ENCODE measurements around the gene NXPE3.
"Not testable (repeated sequence)": the region's sequence is repeated elsewhere in the genome, so short reads cannot be mapped to it uniquely, and the experiment has no call there.

NXPE3 gene

GRCh38 chr3:101753386-101754113 lies 25.5 kb upstream of the NXPE3 start:
- H3K4me3 ChIP-seq (ENCODE audit: low read length, poor library complexity, severe bottlenecking); H3K79me2 ChIP-seq (ENCODE audit: insufficient read depth, low read length); H3K27me3 ChIP-seq (ENCODE audit: insufficient read depth, low read length, poor library complexity, severe bottlenecking); H3F3A ChIP-seq (ENCODE audit: low read depth); H3K9me3 ChIP-seq (ENCODE audit: insufficient read depth, low read depth, low read length); H3K4me1 ChIP-seq (ENCODE audit: insufficient read depth, low read length, poor library complexity, severe bottlenecking); H2AFZ ChIP-seq (ENCODE audit: low read length); H3K4me2 ChIP-seq (ENCODE audit: low read depth, low read length, poor library complexity, severe bottlenecking); H3K9ac ChIP-seq (ENCODE audit: low read depth, low read length, poor library complexity, severe bottlenecking); H3K9me2 ChIP-seq (replicated peaks; ENCODE audit: low read depth, low read length); H4K20me1 ChIP-seq (ENCODE audit: insufficient read depth, low read length, poor library complexity, severe bottlenecking): not testable (repeated sequence)
- H3K36me3 ChIP-seq (ENCODE audit: insufficient read depth, low read length), result peaks cover 44% of the 10 kb centered on the region

- Histone ChIP-seq H3K4me1 (ENCODE audit: insufficient read depth, low read length, poor library complexity, severe bottlenecking) (no peaks in the 10 kb centered on the region), H3K9me3 (ENCODE audit: insufficient read depth, low read depth, low read length) (no peaks in the 10 kb centered on the region), H3K36me3 (ENCODE audit: insufficient read depth, low read length) (peaks cover 72% of the 10 kb centered on the region), H2AFZ (ENCODE audit: low read length) (no peak overlapping the region), H3F3A (ENCODE audit: low read depth) (no peaks in the 10 kb centered on the region), H3K27me3 (ENCODE audit: insufficient read depth, low read length, poor library complexity, severe bottlenecking) (no peaks in the 10 kb centered on the region), H3K9ac (ENCODE audit: low read depth, low read length, poor library complexity, severe bottlenecking) (no peak overlapping the region), H4K20me1 (ENCODE audit: insufficient read depth, low read length, poor library complexity, severe bottlenecking) (no peaks in the 10 kb centered on the region), H3K9me2 (replicated peaks; ENCODE audit: low read depth, low read length) (no peaks in the 10 kb centered on the region), H3K4me3 (ENCODE audit: low read length, poor library complexity, severe bottlenecking) (no peak overlapping the region), H3K79me2 (ENCODE audit: insufficient read depth, low read length) (no peaks in the 10 kb centered on the region), H3K4me2 (ENCODE audit: low read depth, low read length, poor library complexity, severe bottlenecking) (no peak overlapping the region)
- TF ChIP-seq, protein P1, sequence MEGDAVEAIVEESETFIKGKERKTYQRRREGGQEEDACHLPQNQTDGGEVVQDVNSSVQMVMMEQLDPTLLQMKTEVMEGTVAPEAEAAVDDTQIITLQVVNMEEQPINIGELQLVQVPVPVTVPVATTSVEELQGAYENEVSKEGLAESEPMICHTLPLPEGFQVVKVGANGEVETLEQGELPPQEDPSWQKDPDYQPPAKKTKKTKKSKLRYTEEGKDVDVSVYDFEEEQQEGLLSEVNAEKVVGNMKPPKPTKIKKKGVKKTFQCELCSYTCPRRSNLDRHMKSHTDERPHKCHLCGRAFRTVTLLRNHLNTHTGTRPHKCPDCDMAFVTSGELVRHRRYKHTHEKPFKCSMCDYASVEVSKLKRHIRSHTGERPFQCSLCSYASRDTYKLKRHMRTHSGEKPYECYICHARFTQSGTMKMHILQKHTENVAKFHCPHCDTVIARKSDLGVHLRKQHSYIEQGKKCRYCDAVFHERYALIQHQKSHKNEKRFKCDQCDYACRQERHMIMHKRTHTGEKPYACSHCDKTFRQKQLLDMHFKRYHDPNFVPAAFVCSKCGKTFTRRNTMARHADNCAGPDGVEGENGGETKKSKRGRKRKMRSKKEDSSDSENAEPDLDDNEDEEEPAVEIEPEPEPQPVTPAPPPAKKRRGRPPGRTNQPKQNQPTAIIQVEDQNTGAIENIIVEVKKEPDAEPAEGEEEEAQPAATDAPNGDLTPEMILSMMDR (conservative IDR thresholded peaks at IDR 0.05; ENCODE audit: low read length), result no peak
- no peak for TF ChIP-seq EZH2phosphoT487 (IDR thresholded peaks at IDR 0.05; ENCODE audit: borderline replicate concordance)
These were observed 20.8 kb upstream of the NXPE3 start for GRCh38 chr3:101758224-101758623.

DNA sequence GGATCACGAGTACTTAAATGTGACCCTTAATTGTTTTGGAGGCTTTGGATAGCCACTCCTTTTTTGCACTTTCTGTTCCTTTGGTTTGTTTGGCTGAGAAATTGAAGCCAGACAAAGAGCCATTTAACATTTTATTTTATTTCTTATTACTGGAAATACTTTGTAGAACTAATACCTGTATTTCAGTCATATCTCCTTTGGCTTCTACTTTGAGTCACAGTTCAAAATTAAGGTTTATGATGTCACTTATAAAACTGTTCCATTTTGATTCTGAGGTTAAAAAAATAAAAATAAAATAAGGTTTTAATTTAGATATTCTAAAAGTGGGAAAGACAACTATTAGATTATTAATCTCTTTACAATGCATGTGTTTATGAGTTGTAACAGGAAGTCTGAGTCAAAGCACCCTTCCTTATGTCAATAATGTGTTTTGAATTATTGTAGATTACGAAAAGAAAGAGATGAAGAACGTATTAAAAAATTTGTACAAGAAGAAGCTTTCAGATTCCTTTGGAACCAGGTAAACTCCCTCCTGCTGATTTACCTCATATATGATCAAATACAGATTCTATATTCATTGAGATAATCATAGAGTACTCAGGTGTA lies 16.9 kb upstream of the NXPE3 start:
- Histone ChIP-seq H3K9me2 (replicated peaks; ENCODE audit: low read depth, low read length) (no peaks in the 10 kb centered on the region), H3K36me3 (ENCODE audit: insufficient read depth, low read length) (peaks cover 72% of the 10 kb centered on the region), H3K9me3 (ENCODE audit: insufficient read depth, low read depth, low read length) (no peaks in the 10 kb centered on the region), H3K4me2 (ENCODE audit: low read depth, low read length, poor library complexity, severe bottlenecking) (no peak overlapping the region), H3K4me1 (ENCODE audit: insufficient read depth, low read length, poor library complexity, severe bottlenecking) (no peaks in the 10 kb centered on the region), H2AFZ (ENCODE audit: low read length) (no peak overlapping the region), H3K79me2 (ENCODE audit: insufficient read depth, low read length) (no peaks in the 10 kb centered on the region), H3K4me3 (ENCODE audit: low read length, poor library complexity, severe bottlenecking) (no peak overlapping the region), H3K27me3 (ENCODE audit: insufficient read depth, low read length, poor library complexity, severe bottlenecking) (no peaks in the 10 kb centered on the region), H3K9ac (ENCODE audit: low read depth, low read length, poor library complexity, severe bottlenecking) (no peak overlapping the region), H3F3A (ENCODE audit: low read depth) (no peaks in the 10 kb centered on the region), H4K20me1 (ENCODE audit: insufficient read depth, low read length, poor library complexity, severe bottlenecking) (no peaks in the 10 kb centered on the region)
- TF ChIP-seq EZH2phosphoT487 (IDR thresholded peaks at IDR 0.05; ENCODE audit: borderline replicate concordance), result no peak
- TF ChIP-seq, protein P1 (conservative IDR thresholded peaks at IDR 0.05; ENCODE audit: low read length), result no peak

- not testable (repeated sequence) for H3F3A ChIP-seq (ENCODE audit: low read depth); H3K9me2 ChIP-seq (replicated peaks; ENCODE audit: low read depth, low read length); H2AFZ ChIP-seq (ENCODE audit: low read length); H3K36me3 ChIP-seq (ENCODE audit: insufficient read depth, low read length); H3K9me3 ChIP-seq (ENCODE audit: insufficient read depth, low read depth, low read length); H4K20me1 ChIP-seq (ENCODE audit: insufficient read depth, low read length, poor library complexity, severe bottlenecking); H3K27me3 ChIP-seq (ENCODE audit: insufficient read depth, low read length, poor library complexity, severe bottlenecking); H3K9ac ChIP-seq (ENCODE audit: low read depth, low read length, poor library complexity, severe bottlenecking)
- Histone ChIP-seq H3K4me2 (ENCODE audit: low read depth, low read length, poor library complexity, severe bottlenecking) (peak overlapping the region; percentile 83), H3K4me3 (ENCODE audit: low read length, poor library complexity, severe bottlenecking) (peak overlapping the region; percentile 3), H3K4me1 (ENCODE audit: insufficient read depth, low read length, poor library complexity, severe bottlenecking) (peaks cover 35% of the 10 kb centered on the region), H3K79me2 (ENCODE audit: insufficient read depth, low read length) (peaks cover 21% of the 10 kb centered on the region; the same call in 1 of the 2 replicates)
These were observed 1.2 kb upstream of the NXPE3 start for GRCh38 chr3:101777745-101778281.

All from Loucy (cell line).